ENCODE results near the gene MOB2.

MOB2 gene

DNA sequence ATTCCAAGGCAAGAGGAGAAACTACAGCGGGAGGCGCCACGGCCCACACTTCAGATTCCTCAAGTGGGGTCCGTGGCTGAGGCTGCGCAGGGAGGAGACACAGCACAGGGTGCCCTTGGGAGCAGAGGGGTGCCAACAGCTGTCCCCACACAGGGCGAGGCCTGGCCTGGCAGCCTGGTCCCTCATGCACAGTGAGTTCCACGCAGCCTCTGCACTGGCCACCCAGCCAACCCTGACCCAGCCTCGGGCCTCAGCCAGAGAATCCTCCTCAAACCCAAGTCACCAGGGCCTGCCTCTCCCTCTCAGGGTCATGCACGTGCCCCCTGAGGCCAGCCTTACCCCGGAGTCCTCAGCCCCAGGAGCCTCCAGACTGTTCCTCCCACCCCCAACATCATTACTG is 22.4 kb upstream of the MOB2 start:
- TF ChIP-seq, protein P1, sequence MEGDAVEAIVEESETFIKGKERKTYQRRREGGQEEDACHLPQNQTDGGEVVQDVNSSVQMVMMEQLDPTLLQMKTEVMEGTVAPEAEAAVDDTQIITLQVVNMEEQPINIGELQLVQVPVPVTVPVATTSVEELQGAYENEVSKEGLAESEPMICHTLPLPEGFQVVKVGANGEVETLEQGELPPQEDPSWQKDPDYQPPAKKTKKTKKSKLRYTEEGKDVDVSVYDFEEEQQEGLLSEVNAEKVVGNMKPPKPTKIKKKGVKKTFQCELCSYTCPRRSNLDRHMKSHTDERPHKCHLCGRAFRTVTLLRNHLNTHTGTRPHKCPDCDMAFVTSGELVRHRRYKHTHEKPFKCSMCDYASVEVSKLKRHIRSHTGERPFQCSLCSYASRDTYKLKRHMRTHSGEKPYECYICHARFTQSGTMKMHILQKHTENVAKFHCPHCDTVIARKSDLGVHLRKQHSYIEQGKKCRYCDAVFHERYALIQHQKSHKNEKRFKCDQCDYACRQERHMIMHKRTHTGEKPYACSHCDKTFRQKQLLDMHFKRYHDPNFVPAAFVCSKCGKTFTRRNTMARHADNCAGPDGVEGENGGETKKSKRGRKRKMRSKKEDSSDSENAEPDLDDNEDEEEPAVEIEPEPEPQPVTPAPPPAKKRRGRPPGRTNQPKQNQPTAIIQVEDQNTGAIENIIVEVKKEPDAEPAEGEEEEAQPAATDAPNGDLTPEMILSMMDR (IDR thresholded peaks at IDR 0.05; ENCODE audit: control insufficient read depth, insufficient read depth, low read depth, low read length, missing control alignments): no peak
- no peak for DNase-seq (ENCODE audit: low read depth)
- no peak overlapping the region for H3K4me3 ChIP-seq (ENCODE audit: control insufficient read depth, low read depth, low read length)

DNA sequence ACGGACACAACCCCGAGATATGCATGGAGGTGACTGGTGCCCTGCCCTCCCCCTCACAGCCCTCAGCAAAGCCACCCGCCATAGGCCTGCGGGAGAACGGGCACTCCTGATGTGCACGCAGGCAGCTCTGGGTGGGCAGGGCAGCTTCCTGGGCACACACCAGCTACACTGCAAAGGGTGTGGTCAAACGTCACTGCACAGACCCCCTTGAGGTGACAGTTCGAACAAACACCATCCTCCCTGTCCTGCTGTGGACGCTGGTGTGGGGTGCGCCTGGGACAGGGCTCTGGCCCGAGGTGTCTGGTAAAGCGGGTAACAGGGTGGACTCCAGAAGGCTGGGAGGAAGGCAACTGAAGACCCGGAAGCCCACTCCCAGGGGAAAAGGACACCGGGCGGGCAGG is 21.9 kb upstream of the MOB2 start:
- TF ChIP-seq, protein P1 (IDR thresholded peaks at IDR 0.05; ENCODE audit: control insufficient read depth, insufficient read depth, low read depth, low read length, missing control alignments): no peak
- no peak for DNase-seq (ENCODE audit: low read depth)
- no peak overlapping the region for H3K4me3 ChIP-seq (ENCODE audit: control insufficient read depth, low read depth, low read length)

DNA sequence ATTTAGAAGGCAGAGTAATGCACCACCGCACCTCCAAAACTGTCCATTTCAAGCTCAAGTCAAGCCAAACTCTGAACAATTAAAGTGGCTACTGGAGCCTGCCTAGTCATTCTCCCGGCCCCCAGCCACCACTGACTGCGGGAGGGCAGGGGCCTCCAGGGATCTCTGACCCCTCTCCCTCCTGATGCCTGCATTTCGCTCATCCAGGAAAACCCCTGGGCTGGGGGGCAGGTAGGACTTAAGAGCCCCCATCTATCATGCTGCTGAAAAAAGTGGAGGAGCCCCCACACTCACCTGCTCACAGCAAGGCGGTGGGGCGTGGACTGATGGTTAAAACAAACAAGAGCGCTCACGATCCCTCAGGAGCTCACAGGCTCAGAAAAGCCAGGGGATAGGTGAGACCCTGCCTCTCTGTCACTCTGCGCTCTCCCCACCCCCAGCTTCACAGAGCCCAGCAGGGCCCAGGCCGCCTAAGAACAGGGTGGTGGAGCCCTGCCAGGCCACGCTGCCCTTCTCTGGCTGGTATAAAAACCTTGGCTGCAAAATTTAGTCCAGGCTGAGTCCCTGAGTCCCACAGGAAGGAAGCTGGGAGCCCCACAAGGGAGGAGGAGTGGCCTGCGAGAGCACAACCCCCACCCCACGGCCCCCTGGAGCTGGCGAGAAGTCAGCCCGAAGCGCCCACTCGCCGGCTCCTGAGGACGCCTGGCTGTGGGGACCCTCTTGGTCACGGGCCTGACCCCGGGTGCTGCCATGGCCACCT is 21.0 kb upstream of the MOB2 start:
- DNase-seq (ENCODE audit: low read depth): no peak
- H3K4me3 ChIP-seq (ENCODE audit: control insufficient read depth, low read depth, low read length): no peak overlapping the region
- TF ChIP-seq, protein P1 (IDR thresholded peaks at IDR 0.05; ENCODE audit: control insufficient read depth, insufficient read depth, low read depth, low read length, missing control alignments): no peak

DNA sequence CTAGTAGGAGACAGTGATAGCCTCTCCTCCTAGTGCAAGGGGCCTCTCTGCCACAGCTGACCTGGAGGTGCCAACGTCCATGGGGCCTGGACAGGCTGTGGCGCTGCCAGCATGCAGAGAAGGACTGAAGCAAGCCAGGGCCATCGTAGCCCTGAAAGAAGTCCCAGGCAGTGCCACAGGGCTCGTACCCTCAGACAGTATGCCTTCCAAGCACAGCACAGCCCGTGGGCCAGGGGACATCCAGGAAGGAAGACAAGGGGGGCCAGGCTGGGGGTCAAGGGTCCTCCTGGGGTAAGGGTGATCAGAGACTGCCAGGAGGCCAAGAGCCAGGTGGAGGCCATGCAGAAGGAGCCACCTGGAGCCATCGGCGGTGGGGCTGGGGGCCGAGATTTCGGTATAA is 20.4 kb upstream of the MOB2 start:
- TF ChIP-seq, protein P1 (IDR thresholded peaks at IDR 0.05; ENCODE audit: control insufficient read depth, insufficient read depth, low read depth, low read length, missing control alignments): no peak
- no peak for DNase-seq (ENCODE audit: low read depth)
- no peak overlapping the region for H3K4me3 ChIP-seq (ENCODE audit: control insufficient read depth, low read depth, low read length)

DNA sequence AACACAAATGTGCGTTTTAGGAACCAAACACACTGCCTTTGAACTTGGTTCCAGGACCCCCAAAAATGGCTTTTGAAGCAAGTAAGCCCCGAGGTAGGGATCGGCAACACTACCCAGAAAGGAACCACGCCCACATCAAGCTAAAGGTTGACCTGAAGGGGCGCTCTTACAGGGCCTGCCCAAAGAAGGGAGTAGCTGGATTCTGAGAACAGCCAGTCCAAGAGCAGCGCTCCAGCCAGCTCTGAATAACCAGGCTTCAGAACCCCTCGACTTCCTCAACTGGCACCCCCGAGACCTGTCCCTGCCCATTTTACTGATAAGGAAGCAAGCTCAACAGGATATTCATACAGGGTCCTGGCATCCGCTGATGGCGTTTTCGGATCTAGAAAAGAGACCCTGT is 18.9 kb upstream of the MOB2 start:
- TF ChIP-seq, protein P1 (IDR thresholded peaks at IDR 0.05; ENCODE audit: control insufficient read depth, insufficient read depth, low read depth, low read length, missing control alignments): no peak
- H3K4me3 ChIP-seq (ENCODE audit: control insufficient read depth, low read depth, low read length): no peak overlapping the region
- DNase-seq (ENCODE audit: low read depth): no peak

DNA sequence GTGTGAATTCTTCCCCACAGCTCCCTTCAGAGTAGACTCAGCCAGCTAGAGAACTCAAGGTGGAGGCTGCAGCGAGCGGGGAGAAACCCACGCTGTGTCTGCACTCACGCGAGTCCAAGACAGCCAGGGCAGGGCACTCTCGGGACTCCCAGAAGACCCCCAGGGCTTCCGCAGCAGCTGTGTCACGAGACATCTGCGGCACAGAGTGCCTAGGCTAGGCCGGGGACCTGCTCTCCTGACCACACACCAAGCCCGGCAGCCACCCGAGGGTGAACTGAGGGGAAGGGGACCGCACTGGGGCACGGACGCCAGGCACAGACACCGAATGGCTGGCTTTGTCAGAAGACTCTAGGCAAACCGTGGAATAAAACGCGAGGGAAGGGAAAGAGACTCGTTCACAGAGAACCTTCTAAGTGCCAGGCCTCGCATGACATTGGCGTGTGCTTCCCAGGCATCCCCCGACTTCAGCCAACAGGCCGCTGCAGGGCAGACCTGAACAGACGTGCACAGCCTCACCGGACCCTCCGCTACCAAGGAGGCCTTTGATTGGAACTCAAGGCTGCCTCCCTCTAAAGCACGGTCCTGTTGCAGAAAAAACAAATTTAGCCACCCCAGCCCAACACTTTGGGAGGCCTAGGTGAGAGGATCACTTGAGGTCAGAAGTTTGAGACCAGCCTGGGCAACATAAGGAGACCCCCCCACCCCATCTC is 18.2 kb upstream of the MOB2 start:
- DNase-seq (ENCODE audit: low read depth): no peak
- H3K4me3 ChIP-seq (ENCODE audit: control insufficient read depth, low read depth, low read length): no peak overlapping the region
- TF ChIP-seq, protein P1 (IDR thresholded peaks at IDR 0.05; ENCODE audit: control insufficient read depth, insufficient read depth, low read depth, low read length, missing control alignments): no peak
